Activated naive CD8-positive, alpha-beta T cell treated with anti-CD3 and anti-CD28 coated beads, Interleukin-2, amount 50 U/mL, for 24 hours (primary cell): Measurements from ENCODE around the gene SLC25A29.
"Not testable (repeated sequence)": the region's sequence is repeated elsewhere in the genome, so short reads cannot be mapped to it uniquely, and the experiment has no call there.

Experiments
- ATAC-seq: fragments of 150-1000 bp; cut with Tn5 transposase; one replicate; pipeline ENCODE4 v1.10.0; 2021
- DNase-seq: peaks from one replicate; pipeline ENCODE4 v3.0.0; 2021
- H3K27ac Mint-ChIP-seq: one replicate; pipeline ENCODE4 v1.8.0; 2021; ENCODE audit warnings: mild to moderate bottlenecking, mixed read lengths
- H3K27me3 Mint-ChIP-seq: one replicate; pipeline ENCODE4 v1.8.0; 2021; ENCODE audit warnings: mixed read lengths
- H3K36me3 Mint-ChIP-seq: one replicate; pipeline ENCODE4 v1.8.0; 2021; ENCODE audit warnings: low read depth, mixed read lengths
- H3K4me1 Mint-ChIP-seq: one replicate; pipeline ENCODE4 v1.8.0; 2021; ENCODE audit warnings: mixed read lengths
- H3K4me3 Mint-ChIP-seq: one replicate; pipeline ENCODE4 v1.8.0; 2021; ENCODE audit warnings: mild to moderate bottlenecking, moderate library complexity, mixed read lengths
- H3K9me3 Mint-ChIP-seq: one replicate; pipeline ENCODE4 v1.8.0; 2021; ENCODE audit warnings: mixed read lengths

Gene SLC25A29, protein sequence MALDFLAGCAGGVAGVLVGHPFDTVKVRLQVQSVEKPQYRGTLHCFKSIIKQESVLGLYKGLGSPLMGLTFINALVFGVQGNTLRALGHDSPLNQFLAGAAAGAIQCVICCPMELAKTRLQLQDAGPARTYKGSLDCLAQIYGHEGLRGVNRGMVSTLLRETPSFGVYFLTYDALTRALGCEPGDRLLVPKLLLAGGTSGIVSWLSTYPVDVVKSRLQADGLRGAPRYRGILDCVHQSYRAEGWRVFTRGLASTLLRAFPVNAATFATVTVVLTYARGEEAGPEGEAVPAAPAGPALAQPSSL

GRCh38 chr14:100306101-100306997, at the start of gene SLC25A29:
TSS of gene SLC25A29 (minus strand) at chr14:100306444. CDS start at chr14:100306232, 212 bp downstream.
- no peak within 1 kb of the TSS for H3K27ac Mint-ChIP-seq

DNA sequence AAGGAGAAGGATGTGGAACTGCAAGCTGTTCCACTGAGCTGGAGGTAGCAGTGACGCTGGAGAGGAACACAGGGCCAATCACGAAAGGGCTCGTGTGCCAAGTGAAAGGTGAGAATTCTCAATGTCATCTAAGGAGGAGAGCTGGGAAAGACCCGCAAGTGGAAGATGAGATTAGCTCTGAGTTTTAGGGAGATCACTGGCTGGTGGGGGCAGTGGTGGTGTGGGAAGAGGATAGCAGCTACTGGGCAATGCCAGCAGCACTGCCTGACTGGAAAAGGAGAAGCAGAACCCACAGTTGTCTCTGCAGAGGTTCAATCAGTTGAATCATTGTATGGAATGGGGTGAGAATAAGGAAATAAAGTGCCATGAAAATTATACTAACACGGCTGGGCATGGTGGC, 44.7 kb upstream of the SLC25A29 start:
- no peak for DNase-seq
- H3K36me3 Mint-ChIP-seq, result peaks cover 77% of the 10 kb centered on the region
- no peaks in the 10 kb centered on the region for H3K4me1 Mint-ChIP-seq
- no peak overlapping the region for H3K4me3 Mint-ChIP-seq
- H3K9me3 Mint-ChIP-seq, result no peaks in the 10 kb centered on the region
- no peak overlapping the region for H3K27ac Mint-ChIP-seq
- no peak for ATAC-seq
- H3K27me3 Mint-ChIP-seq, result no peaks in the 10 kb centered on the region

More at GRCh38 chr14:100306101-100306997, at the start of gene SLC25A29:
- DNase-seq (peak; percentile 83), ATAC-seq (peak; percentile 88)
- Mint-ChIP-seq H3K9me3 (no peaks in the 10 kb centered on the region), H3K36me3 (no peaks in the 10 kb centered on the region), H3K4me1 (peaks cover 11% of the 10 kb centered on the region), H3K4me3 (peak within 1 kb of the TSS; percentile 72), H3K27me3 (peaks cover 8% of the 10 kb centered on the region)

DNA sequence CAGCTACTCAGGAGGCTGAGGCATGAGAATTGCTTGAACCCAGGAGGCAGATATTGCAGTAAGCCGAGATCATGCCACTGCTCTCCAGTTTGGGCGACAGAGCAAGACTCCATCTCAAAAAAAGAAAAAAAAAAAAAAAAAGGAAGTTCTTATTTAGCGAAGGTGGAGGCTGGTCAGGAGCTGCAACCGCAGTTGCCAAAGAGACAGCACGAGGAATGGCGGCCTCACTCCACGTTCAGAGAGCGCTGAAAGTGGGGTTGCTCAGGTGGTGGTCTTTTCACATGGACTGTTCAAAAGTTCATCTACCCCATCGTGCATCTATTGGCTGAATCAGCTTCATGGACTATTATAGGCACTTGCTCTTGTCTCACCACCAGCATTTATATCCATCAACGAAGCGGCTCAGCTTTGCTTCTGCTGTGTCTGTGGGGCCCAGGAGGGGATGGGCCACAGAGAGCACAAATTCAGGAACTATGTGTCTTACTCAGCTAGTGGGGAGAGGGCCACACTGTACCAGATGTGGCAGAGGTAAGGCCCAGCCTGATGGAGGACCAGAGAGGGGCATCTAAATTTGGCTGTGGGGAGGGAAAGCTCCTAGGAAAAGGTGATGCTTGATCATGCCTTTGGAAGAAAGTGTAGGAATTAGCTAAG, 44.2 kb upstream of the SLC25A29 start:
- Mint-ChIP-seq H3K27ac (no peak overlapping the region), H3K4me3 (no peak overlapping the region), H3K9me3 (no peaks in the 10 kb centered on the region), H3K36me3 (peaks cover 74% of the 10 kb centered on the region), H3K4me1 (no peaks in the 10 kb centered on the region), H3K27me3 (no peaks in the 10 kb centered on the region)
- ATAC-seq (no peak), DNase-seq (no peak)

DNA sequence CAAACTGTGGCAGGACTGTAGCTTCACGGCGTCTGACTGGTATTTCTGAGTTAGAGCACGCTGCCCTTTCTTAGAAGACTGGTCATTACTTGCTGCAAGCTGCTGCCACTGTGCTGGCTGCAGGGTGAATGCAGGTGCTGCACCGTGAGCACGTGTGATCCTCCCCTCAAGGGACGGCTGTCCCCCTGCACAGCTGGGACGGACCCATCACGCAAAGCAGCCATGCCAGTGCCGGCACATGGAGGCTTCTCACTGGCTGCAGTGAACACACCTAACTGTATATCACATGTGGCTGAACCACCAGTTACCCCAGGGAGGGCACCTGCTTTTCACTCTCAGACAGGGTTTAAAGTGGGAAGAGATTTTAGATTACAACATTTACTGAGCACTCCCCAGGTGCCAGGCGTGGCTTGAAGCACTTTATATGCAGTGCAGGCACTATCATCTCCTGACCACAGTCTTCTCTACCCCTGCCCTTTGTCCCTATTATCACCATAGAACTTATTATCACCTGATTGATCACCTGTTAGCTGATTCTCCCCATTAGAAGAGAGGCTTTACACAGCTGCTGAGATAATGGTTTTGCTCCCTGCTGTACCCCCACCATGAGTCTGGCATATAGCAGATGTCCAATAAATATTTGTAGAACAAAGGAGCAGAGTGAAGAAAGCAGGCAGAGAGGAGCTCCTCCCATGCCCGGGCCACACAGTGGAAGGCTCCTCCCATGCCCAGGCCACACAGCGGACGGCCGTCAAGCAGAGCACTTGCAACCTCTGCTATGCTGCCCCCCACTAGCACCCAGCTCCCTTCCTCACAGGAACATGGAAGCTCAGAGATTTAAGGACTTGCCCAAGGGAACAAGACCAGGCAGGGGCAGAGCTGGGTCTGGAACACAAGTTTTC, 42.8 kb upstream of the SLC25A29 start:
- ATAC-seq, result no peak
- H3K36me3 Mint-ChIP-seq, result peaks cover 63% of the 10 kb centered on the region
- no peak overlapping the region for H3K4me3 Mint-ChIP-seq
- no peaks in the 10 kb centered on the region for H3K27me3 Mint-ChIP-seq
- no peaks in the 10 kb centered on the region for H3K4me1 Mint-ChIP-seq
- H3K27ac Mint-ChIP-seq, result no peak overlapping the region
- no peak for DNase-seq
- H3K9me3 Mint-ChIP-seq, result no peaks in the 10 kb centered on the region

DNA sequence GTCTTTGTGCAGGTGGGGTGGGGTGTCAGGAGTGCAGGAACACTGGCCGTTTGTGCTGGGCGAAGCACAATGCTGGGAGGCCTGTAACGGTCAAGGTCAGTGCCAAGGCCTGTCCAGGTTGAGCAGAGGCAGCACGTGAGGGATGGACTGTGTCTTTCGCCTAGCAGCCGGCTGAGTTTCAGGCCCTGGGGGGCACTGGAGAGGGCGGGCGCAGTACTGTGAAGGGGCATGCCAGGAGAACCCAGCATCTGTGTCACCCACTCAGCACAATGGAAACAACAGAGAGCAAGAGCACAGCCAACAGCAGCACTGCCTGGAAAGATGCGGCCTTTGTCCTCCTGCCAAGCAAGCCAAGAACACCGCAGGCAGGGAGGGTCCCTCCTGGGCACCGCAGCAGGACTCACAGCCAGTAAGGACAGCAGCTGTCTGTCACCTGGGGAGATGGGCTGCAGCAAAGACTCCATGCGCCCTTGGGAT, 42.0 kb upstream of the SLC25A29 start:
- Mint-ChIP-seq H3K36me3 (peaks cover 62% of the 10 kb centered on the region), H3K4me3 (no peak overlapping the region), H3K27me3 (no peaks in the 10 kb centered on the region), H3K4me1 (peaks cover 2% of the 10 kb centered on the region), H3K9me3 (no peaks in the 10 kb centered on the region), H3K27ac (no peak overlapping the region)
- no peak for ATAC-seq
- DNase-seq, result no peak

- DNase-seq, result no peak
- Mint-ChIP-seq H3K9me3 (no peaks in the 10 kb centered on the region), H3K4me3 (no peak overlapping the region), H3K27ac (no peak overlapping the region), H3K27me3 (no peaks in the 10 kb centered on the region), H3K36me3 (peaks cover 62% of the 10 kb centered on the region), H3K4me1 (peaks cover 14% of the 10 kb centered on the region)
- no peak for ATAC-seq
Observed at GRCh38 chr14:100346306-100347091, 40.3 kb upstream of the SLC25A29 start.

DNA sequence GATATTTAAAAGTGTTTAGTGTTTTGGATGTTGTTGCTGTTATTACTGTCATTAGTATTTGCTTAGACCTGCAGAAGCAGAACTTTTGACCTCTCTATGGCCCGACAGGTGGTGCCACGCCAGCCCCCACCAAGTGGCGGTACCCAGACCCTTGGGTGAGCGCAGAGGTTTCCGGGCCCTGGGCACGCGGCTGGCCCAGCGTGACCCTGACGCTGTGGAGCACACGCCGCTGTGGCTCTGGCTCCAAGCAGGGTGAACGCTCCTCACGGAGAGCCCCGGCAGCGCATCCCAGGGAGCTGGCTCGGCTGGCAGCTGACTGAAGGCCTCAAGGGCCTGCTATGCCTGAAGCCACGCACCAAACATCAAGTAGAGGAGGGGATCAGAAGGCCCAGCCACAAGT, 39.5 kb upstream of the SLC25A29 start:
- Mint-ChIP-seq H3K27me3 (no peaks in the 10 kb centered on the region), H3K27ac (no peak overlapping the region), H3K4me3 (no peak overlapping the region), H3K9me3 (no peaks in the 10 kb centered on the region), H3K36me3 (peaks cover 62% of the 10 kb centered on the region), H3K4me1 (peaks cover 20% of the 10 kb centered on the region)
- no peak for DNase-seq
- ATAC-seq, result no peak

- not testable (repeated sequence) for ATAC-seq, H3K27ac Mint-ChIP-seq, H3K27me3 Mint-ChIP-seq, H3K4me3 Mint-ChIP-seq, H3K9me3 Mint-ChIP-seq, DNase-seq
- Mint-ChIP-seq H3K4me1 (peaks cover 26% of the 10 kb centered on the region), H3K36me3 (peaks cover 66% of the 10 kb centered on the region)
Observed at GRCh38 chr14:100344657-100345056, 38.4 kb upstream of the SLC25A29 start.

DNA sequence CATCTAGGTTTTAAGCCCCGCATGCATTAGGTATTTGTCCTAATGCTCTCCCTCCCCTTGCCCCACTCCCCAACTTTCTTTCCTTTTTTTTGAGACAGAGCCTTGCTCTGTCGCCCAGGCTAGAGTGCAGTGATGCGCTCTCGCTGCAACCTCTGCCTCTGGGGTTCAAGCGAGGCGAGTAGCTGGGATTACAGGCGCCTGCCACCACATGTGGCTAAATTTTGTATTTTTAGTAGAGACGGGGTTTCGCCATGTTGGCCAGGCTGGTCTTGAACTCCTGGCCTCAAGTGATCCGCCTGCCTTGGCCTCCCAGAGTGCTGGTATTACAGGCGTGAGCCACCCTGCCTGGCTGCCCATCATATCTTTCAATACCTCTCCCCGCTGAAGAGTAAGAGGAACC, 36.6 kb upstream of the SLC25A29 start:
- Mint-ChIP-seq H3K4me1 (peaks cover 26% of the 10 kb centered on the region), H3K36me3 (peaks cover 65% of the 10 kb centered on the region)
- H3K9me3 Mint-ChIP-seq, H3K27ac Mint-ChIP-seq, H3K4me3 Mint-ChIP-seq, H3K27me3 Mint-ChIP-seq, DNase-seq, ATAC-seq: not testable (repeated sequence)

- H3K27me3 Mint-ChIP-seq, result no peaks in the 10 kb centered on the region
- DNase-seq, result no peak
- no peaks in the 10 kb centered on the region for H3K9me3 Mint-ChIP-seq
- peaks cover 67% of the 10 kb centered on the region for H3K36me3 Mint-ChIP-seq
- no peak overlapping the region for H3K4me3 Mint-ChIP-seq
- no peak for ATAC-seq
- H3K27ac Mint-ChIP-seq, result peak overlapping the region; percentile 36
- peaks cover 26% of the 10 kb centered on the region for H3K4me1 Mint-ChIP-seq
Observed at GRCh38 chr14:100342195-100342594, 36.0 kb upstream of the SLC25A29 start.

- peak overlapping the region; percentile 70 for H3K27ac Mint-ChIP-seq
- no peaks in the 10 kb centered on the region for H3K27me3 Mint-ChIP-seq
- H3K9me3 Mint-ChIP-seq, result no peaks in the 10 kb centered on the region
- no peak overlapping the region for H3K4me3 Mint-ChIP-seq
- DNase-seq, result peak; percentile 29
- peaks cover 70% of the 10 kb centered on the region for H3K36me3 Mint-ChIP-seq
- peaks cover 26% of the 10 kb centered on the region for H3K4me1 Mint-ChIP-seq
- peak; percentile 59 for ATAC-seq
Observed at GRCh38 chr14:100341301-100342031, 35.2 kb upstream of the SLC25A29 start.

GRCh38 chr14:100340423-100340813, 34.2 kb upstream of the SLC25A29 start:
- Mint-ChIP-seq H3K36me3 (peaks cover 69% of the 10 kb centered on the region), H3K9me3 (no peaks in the 10 kb centered on the region), H3K27ac (peak overlapping the region; percentile 36), H3K27me3 (no peaks in the 10 kb centered on the region), H3K4me1 (peaks cover 28% of the 10 kb centered on the region), H3K4me3 (no peak overlapping the region)
- peak; percentile 0 for DNase-seq
- no peak for ATAC-seq
